Measurements from ENCODE around the gene CADM4.
A peak's percentile ranks its signal among the peaks of the same experiment; 100 is the strongest.

The CADM4 gene

GRCh38 chr19:43681821-43682220 is 42.2 kb upstream of the CADM4 start:
- no peak for TF ChIP-seq CTCF (IDR thresholded peaks at IDR 0.05; ENCODE audit: low read length, missing control alignments)
- no peak for DNase-seq (ENCODE audit: low read depth)
- no peak overlapping the region for H3K4me3 ChIP-seq (replicated peaks; ENCODE audit: low read depth, low read length)

GRCh38 chr19:43678512-43679261 is 39.0 kb upstream of the CADM4 start:
- H3K4me3 ChIP-seq (replicated peaks; ENCODE audit: low read depth, low read length): no peak overlapping the region
- no peak for DNase-seq (ENCODE audit: low read depth)
- TF ChIP-seq CTCF (IDR thresholded peaks at IDR 0.05; ENCODE audit: low read length, missing control alignments): no peak

- no peak for TF ChIP-seq CTCF (IDR thresholded peaks at IDR 0.05; ENCODE audit: low read length, missing control alignments)
- no peak for DNase-seq (ENCODE audit: low read depth)
- no peak overlapping the region for H3K4me3 ChIP-seq (replicated peaks; ENCODE audit: low read depth, low read length)
Observed at GRCh38 chr19:43675906-43676305, 36.3 kb upstream of the CADM4 start.

GRCh38 chr19:43675269-43675879 is 35.7 kb upstream of the CADM4 start:
- no peak for TF ChIP-seq CTCF (IDR thresholded peaks at IDR 0.05; ENCODE audit: low read length, missing control alignments)
- DNase-seq (ENCODE audit: low read depth): peak; percentile 48

GRCh38 chr19:43674596-43674995 is 34.9 kb upstream of the CADM4 start:
- DNase-seq (ENCODE audit: low read depth): peak; percentile 58

More at GRCh38 chr19:43675269-43675879, 35.7 kb upstream of the CADM4 start:
- no peak overlapping the region for H3K4me3 ChIP-seq (replicated peaks; ENCODE audit: low read depth, low read length)

GRCh38 chr19:43674183-43674582 is 34.5 kb upstream of the CADM4 start:
- DNase-seq (ENCODE audit: low read depth): no peak
- no peak for TF ChIP-seq CTCF (IDR thresholded peaks at IDR 0.05; ENCODE audit: low read length, missing control alignments)
- no peak overlapping the region for H3K4me3 ChIP-seq (replicated peaks; ENCODE audit: low read depth, low read length)

More at GRCh38 chr19:43674596-43674995, 34.9 kb upstream of the CADM4 start:
- H3K4me3 ChIP-seq (replicated peaks; ENCODE audit: low read depth, low read length): no peak overlapping the region
- no peak for TF ChIP-seq CTCF (IDR thresholded peaks at IDR 0.05; ENCODE audit: low read length, missing control alignments)
